ENCODE results near the gene GRK6.

GRK6 gene

GRCh38 chr5:177426566-177427210 lies at the start of gene GRK6:
TSS of gene GRK6 (plus strand) at chr5:177426676. CDS start at chr5:177426846, 170 bp downstream.
- Histone ChIP-seq H3K9ac (ENCODE audit: low read depth, low read length) (peak within 1 kb of the TSS; percentile 80), H3K4me1 (ENCODE audit: insufficient read depth, low read length) (peaks cover 10% of the 10 kb centered on the region), H3K9me3 (ENCODE audit: control insufficient read depth, insufficient read depth, low read length) (no peaks in the 10 kb centered on the region), H3K36me3 (ENCODE audit: insufficient read depth, low read length) (no peaks in the 10 kb centered on the region)

- Histone ChIP-seq H3K36me3 (ENCODE audit: insufficient read depth, low read length) (no peaks in the 10 kb centered on the region), H3K9me3 (ENCODE audit: control insufficient read depth, insufficient read depth, low read length) (no peaks in the 10 kb centered on the region), H3K4me1 (ENCODE audit: insufficient read depth, low read length) (no peaks in the 10 kb centered on the region; the same call in 1 of the 2 replicates), H3K9ac (ENCODE audit: low read depth, low read length) (no peak overlapping the region)
These were observed 48.4 kb upstream of the GRK6 start for GRCh38 chr5:177377851-177378776.

- Histone ChIP-seq H3K9ac (ENCODE audit: low read depth, low read length) (no peak overlapping the region), H3K4me1 (ENCODE audit: insufficient read depth, low read length) (no peaks in the 10 kb centered on the region; the same call in 1 of the 2 replicates)
These were observed 47.3 kb upstream of the GRK6 start for GRCh38 chr5:177378884-177379883.

GRCh38 chr5:177380805-177381126 lies 45.7 kb upstream of the GRK6 start:
- no peaks in the 10 kb centered on the region for H3K9me3 ChIP-seq (ENCODE audit: control insufficient read depth, insufficient read depth, low read length)
- H3K36me3 ChIP-seq (ENCODE audit: insufficient read depth, low read length): no peaks in the 10 kb centered on the region
- H3K4me1 ChIP-seq (ENCODE audit: insufficient read depth, low read length): no peaks in the 10 kb centered on the region; the same call in 1 of the 2 replicates
- H3K9ac ChIP-seq (ENCODE audit: low read depth, low read length): no peak overlapping the region

More at GRCh38 chr5:177378884-177379883, 47.3 kb upstream of the GRK6 start:
- Histone ChIP-seq H3K36me3 (ENCODE audit: insufficient read depth, low read length) (no peaks in the 10 kb centered on the region), H3K9me3 (ENCODE audit: control insufficient read depth, insufficient read depth, low read length) (no peaks in the 10 kb centered on the region)

- H3K4me1 ChIP-seq (ENCODE audit: insufficient read depth, low read length): no peaks in the 10 kb centered on the region; the same call in 1 of the 2 replicates
- no peaks in the 10 kb centered on the region for H3K9me3 ChIP-seq (ENCODE audit: control insufficient read depth, insufficient read depth, low read length)
- H3K9ac ChIP-seq (ENCODE audit: low read depth, low read length): no peak overlapping the region
- H3K36me3 ChIP-seq (ENCODE audit: insufficient read depth, low read length): no peaks in the 10 kb centered on the region
These were observed 44.0 kb upstream of the GRK6 start for GRCh38 chr5:177382423-177383029.

- Histone ChIP-seq H3K9ac (ENCODE audit: low read depth, low read length) (no peak overlapping the region), H3K9me3 (ENCODE audit: control insufficient read depth, insufficient read depth, low read length) (no peaks in the 10 kb centered on the region), H3K36me3 (ENCODE audit: insufficient read depth, low read length) (no peaks in the 10 kb centered on the region), H3K4me1 (ENCODE audit: insufficient read depth, low read length) (no peaks in the 10 kb centered on the region; the same call in 1 of the 2 replicates)
These were observed 43.3 kb upstream of the GRK6 start for GRCh38 chr5:177383181-177383580.

- Histone ChIP-seq H3K9ac (ENCODE audit: low read depth, low read length) (no peak within 1 kb of the TSS), H3K36me3 (ENCODE audit: insufficient read depth, low read length) (no peaks in the 10 kb centered on the region), H3K9me3 (ENCODE audit: control insufficient read depth, insufficient read depth, low read length) (no peaks in the 10 kb centered on the region), H3K4me1 (ENCODE audit: insufficient read depth, low read length) (peaks cover 5% of the 10 kb centered on the region)
These were observed 42.3 kb upstream of the GRK6 start, which contains the start of gene SLC34A1 for GRCh38 chr5:177384134-177384533. TSS of gene SLC34A1 (plus strand) at chr5:177384434. CDS start at chr5:177385742, 1,308 bp downstream.

- no peaks in the 10 kb centered on the region for H3K9me3 ChIP-seq (ENCODE audit: control insufficient read depth, insufficient read depth, low read length)
- no peak overlapping the region for H3K9ac ChIP-seq (ENCODE audit: low read depth, low read length)
- H3K36me3 ChIP-seq (ENCODE audit: insufficient read depth, low read length): no peaks in the 10 kb centered on the region
- peaks cover 17% of the 10 kb centered on the region for H3K4me1 ChIP-seq (ENCODE audit: insufficient read depth, low read length)
These were observed 40.8 kb upstream of the GRK6 start for GRCh38 chr5:177385720-177386119.

GRCh38 chr5:177386542-177386941 lies 39.9 kb upstream of the GRK6 start:
- Histone ChIP-seq H3K9ac (ENCODE audit: low read depth, low read length) (no peak overlapping the region), H3K4me1 (ENCODE audit: insufficient read depth, low read length) (peaks cover 17% of the 10 kb centered on the region), H3K36me3 (ENCODE audit: insufficient read depth, low read length) (no peaks in the 10 kb centered on the region), H3K9me3 (ENCODE audit: control insufficient read depth, insufficient read depth, low read length) (no peaks in the 10 kb centered on the region)

GRCh38 chr5:177387405-177387804 lies 39.1 kb upstream of the GRK6 start:
- Histone ChIP-seq H3K9me3 (ENCODE audit: control insufficient read depth, insufficient read depth, low read length) (no peaks in the 10 kb centered on the region), H3K4me1 (ENCODE audit: insufficient read depth, low read length) (peaks cover 17% of the 10 kb centered on the region), H3K9ac (ENCODE audit: low read depth, low read length) (no peak overlapping the region), H3K36me3 (ENCODE audit: insufficient read depth, low read length) (no peaks in the 10 kb centered on the region)

- H3K4me1 ChIP-seq (ENCODE audit: insufficient read depth, low read length): peaks cover 17% of the 10 kb centered on the region
- no peaks in the 10 kb centered on the region for H3K9me3 ChIP-seq (ENCODE audit: control insufficient read depth, insufficient read depth, low read length)
- H3K9ac ChIP-seq (ENCODE audit: low read depth, low read length): no peak overlapping the region
- H3K36me3 ChIP-seq (ENCODE audit: insufficient read depth, low read length): no peaks in the 10 kb centered on the region
These were observed 37.9 kb upstream of the GRK6 start for GRCh38 chr5:177388521-177389052.

GRCh38 chr5:177389241-177390169 lies 37.0 kb upstream of the GRK6 start:
- no peaks in the 10 kb centered on the region for H3K36me3 ChIP-seq (ENCODE audit: insufficient read depth, low read length)
- H3K9me3 ChIP-seq (ENCODE audit: control insufficient read depth, insufficient read depth, low read length): no peaks in the 10 kb centered on the region
- no peak overlapping the region for H3K9ac ChIP-seq (ENCODE audit: low read depth, low read length)
- peaks cover 17% of the 10 kb centered on the region for H3K4me1 ChIP-seq (ENCODE audit: insufficient read depth, low read length)
